ENCODE results near the gene EMILIN2. TPM values are rescaled to one million over a fixed set of nuclear protein-coding genes. Genes with fewer than 3 reads are reported as not detected.
"Not testable (repeated sequence)": the region's sequence is repeated elsewhere in the genome, so short reads cannot be mapped to it uniquely, and the experiment has no call there.

Gene EMILIN2
- polyA plus RNA-seq, 1 donor = 23.1 TPM

DNA sequence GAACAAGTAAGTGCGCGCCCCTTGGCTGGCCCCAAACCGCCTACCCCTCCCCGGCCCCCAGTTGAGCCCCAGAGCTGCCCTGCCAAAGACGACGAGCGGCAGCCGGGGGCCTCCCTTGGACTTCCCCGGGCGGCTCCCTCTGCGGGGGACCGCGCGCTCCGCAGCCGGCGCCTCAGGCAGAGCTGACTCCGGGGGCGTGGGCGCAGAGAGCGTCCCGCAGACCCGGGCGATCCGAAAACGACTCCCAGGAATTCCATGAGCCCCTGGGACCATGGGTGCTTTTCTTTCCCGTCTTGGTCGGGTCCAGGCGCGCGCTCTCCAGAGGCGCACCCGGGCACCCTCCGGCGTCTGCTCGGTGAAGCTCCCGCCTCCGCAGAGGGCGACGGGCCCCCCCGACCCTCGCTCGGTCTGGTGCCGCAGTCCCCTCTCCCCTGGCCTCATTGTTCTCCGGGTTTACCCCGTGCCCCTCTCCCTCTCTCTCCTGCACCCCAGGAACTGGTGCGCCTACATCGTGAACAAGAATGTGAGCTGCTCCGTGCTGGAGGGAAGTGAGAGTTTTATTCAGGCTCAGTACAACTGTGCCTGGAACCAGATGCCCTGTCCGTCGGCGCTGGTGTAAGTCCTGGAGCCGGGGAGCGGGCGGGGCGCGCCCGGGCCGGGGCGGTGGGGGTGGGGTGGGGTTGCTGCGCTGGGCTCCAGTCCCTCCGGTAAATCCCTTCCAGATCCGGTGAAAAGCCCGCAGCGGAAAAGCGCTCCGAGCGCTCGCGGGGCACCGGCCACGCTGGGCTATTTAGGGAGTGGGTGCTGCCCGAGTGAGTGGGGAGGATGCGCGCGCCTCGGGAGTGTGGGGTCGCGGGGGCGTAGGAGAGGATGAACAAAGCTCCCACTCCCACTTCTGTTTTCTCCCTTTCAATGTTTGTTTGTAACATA lies 776 bp downstream of the EMILIN2 start:
- DNase-seq = peak; percentile 45

DNA sequence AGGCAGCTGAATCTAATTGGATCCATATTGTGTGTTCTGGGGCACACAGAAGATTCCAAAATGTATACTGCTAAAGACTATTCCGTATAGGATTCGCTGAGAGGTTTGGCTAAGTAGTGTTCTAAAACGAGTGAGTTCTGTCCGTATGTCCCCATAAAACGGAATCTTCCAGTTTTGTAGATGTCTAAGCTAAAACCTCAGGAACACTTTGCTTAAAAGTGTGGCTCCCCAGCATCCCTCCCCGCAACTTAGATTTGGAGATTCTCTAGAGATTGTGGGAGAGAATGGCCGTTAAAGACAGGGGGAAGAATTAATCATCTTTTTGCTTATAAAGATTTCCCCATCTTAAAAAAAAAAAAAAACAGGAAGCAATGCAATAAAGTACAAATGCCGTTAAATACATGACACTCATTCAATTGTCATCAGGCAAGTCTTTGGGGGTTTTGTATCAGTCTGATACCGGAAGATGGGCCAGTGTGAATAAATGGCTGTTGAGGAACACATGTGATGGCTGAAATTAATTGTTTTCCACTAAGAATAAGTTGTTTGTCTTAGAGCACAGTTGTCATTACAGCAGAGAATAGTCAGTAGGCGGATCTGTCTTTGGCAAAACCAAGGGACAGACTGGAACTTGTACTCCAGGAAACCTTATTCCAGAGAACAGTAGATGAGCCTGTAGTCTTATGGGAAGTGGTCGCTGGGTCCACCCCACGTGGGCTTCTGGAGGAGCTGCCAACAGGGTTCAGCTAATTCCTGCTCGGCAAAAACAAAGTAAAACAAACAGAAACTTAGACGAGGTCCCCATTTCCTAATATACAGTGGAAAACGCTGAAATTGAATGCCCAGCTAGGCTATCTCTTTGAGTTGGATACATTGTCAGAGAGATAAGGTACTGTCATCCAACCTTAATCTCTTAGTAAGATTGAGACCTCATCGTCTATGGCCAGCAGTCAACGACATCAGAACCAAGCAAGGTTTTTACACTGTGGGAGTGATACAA lies 1.7 kb downstream of the EMILIN2 start:
- no peak for DNase-seq

DNA sequence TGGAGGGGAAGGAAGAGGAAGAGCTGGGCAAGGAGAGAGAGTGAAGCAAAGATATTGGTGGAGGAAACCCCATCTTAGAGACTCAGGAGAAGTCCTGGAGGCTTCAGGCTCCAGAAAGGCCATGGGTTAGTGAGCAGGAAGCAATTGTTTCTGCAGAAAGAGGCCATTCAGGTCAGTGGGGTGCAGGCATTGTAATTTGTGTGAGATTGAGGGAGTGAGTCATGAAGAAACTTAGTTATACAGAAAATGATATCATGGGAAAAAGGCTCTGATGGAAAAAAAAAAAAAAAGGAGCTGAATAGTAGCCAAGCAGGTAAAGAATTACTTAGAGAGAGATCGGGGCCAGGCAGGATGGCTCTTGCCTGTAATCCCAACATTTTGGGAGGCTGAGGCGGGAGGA lies 4.0 kb downstream of the EMILIN2 start:
- DNase-seq = no peak

DNA sequence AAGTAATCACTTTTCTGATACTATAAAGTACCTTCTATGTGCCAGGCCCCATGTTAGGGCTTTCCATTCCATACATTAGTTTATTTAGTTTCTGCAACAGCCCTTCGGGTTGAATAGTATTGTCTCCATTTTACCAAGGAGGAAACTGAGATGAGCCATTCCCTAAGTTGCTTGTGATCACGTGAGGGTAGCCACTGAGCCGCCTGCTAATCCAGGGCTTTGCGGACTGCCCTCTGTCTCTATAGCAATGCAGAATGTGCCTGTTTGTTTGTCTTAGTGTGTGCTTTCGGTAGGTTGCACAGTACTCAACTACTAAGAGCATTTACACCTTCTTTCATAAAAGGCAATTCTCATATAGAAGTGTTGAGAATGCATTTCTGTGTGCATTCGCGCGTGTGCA lies 5.0 kb downstream of the EMILIN2 start:
- no peak for DNase-seq

DNA sequence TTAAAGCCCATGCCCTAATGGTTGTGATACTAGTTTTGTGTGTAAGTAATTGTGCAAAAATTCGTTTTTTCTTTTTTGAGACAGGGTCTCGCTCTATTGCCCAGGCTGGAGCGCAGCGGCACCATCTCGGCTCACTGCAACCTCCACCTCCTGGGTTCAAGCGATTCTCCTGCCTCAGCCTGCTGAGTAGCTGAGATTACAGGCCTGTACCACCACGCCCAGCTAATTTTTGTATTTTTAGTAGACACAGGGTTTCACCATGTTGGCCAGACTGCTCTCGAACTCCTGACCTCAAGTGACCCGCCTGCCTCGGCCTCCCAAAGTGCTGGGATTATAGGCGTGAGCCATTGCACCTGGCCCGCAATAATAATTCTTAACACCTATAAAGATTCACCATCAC lies 5.7 kb downstream of the EMILIN2 start:
- not testable (repeated sequence) for DNase-seq

DNA sequence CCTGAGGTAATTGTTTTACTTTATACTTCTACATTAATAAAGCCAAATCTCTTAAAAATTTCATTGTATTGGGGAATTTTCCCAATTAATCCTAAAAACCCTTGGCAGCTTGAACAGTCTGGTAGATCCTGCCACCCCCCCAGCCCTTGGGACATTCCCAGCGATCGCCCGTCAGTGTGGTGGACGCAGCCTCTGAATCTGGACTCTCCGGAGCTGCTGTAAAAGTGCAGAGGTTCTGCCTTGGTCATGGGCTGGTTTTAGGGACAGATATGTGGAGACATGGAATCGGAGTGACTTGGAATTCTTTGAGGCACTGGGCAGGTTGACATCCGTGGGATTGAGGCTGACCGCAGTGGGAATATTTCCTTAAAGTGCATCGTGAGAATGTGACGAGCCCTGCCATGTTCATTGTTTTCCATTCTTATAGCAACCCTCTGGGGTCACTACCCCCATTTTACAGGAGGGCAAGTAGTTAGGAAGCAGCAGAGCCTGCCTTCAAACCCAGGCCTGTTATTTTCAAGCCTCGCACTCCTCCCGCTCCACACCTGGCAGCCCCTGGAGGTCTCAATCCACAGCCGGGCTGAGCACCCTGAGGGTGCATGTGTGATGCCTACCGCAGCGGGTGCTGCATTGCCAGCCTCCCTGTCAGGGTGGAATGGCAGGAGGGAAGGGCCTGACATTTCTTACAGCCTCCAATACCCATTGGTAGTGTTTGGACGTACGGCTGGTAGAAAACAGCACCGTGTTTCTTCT lies 6.5 kb downstream of the EMILIN2 start:
- no peak for DNase-seq

DNA sequence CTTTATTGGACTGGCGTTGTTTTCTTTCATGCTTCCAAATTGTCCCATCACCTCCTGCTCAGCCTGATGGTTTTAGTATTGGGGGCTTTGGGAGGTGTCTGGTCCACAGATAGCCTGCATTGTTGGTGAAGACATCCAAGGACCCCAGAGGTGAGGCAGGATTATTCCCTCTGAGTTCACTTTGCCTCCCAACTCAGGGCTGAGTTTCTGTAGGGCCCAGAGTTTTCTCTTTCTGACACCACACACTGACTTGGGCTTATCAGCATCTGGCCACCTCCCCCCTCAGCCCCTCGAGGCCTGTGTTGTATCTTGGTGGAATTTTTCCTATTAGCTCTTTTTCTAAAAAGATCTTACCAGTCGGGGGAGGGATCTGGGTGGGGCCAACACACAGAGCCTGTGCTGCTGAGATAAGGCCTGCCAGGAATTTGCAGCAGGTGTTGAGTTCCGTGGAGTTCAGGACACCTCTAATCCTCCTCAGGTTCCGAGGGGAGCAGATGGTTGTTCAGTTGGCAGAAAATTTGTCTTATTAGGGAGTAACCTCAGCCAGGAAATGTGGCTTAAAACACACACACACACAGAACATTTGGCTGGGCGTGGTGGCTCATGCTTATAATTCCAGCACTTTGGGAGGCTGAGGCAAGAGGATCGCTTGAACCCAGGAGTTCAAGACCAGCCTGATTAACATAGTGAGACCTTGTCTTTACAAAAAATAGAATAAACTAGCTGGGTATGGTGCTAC lies 7.3 kb downstream of the EMILIN2 start:
- no peak for DNase-seq

DNA sequence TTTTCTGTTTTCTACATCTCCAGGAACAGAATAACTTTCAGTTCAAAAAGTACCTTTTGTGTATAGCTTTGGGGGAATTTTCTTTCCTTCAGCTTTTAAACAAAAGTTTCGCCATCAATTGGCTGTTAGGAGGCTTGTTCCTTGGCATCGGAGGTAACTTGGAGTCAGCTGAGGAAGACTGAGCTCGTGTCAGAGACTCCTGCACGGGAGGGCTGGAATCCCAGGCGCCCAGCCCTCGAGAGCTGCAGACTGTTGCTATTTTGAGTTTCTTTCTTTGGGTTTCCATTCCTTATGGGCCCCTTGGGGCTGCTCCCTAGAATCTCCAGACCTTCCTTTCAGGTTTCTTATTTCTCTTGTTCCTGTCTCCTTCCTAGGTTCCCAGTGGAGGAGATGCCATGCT lies 8.1 kb downstream of the EMILIN2 start:
- peak; percentile 52 for DNase-seq

DNA sequence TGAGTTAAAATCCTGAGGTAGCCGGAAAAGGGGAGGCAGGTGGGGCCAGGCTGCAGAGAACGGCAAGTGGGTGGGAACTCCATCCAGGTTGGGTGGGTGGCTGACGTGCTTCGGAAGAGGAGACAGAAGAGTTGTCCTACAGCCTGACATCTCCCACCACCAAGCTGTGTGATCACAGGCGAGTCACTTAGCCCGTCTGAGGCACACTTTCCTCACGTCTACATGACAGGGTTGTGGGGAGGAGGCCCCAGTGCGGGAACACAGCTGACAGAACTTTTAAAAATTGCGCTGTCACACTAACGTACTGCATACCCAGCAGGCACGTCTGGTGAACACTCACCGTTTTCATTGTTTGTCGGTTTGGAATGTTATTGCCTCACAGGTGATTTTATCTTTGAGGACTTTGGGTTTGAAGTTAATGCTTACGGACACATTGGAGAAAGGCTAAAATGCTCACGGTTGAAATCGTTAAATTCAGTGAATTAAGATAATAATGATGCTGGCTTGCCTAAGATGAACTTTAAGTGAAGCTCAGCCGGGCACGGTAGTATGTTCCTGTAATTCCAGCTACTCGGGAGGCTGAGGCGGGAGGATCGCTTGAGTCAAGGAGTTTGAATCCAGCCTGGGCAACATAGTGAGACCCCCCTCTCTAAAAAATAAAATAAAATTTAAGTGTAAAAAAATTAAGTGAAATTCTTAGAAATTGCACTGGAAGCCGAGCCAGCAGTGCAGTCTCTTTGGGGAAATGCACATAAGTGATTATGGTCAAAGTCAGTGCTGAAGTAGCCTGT lies 8.9 kb downstream of the EMILIN2 start:
- no peak for DNase-seq

DNA sequence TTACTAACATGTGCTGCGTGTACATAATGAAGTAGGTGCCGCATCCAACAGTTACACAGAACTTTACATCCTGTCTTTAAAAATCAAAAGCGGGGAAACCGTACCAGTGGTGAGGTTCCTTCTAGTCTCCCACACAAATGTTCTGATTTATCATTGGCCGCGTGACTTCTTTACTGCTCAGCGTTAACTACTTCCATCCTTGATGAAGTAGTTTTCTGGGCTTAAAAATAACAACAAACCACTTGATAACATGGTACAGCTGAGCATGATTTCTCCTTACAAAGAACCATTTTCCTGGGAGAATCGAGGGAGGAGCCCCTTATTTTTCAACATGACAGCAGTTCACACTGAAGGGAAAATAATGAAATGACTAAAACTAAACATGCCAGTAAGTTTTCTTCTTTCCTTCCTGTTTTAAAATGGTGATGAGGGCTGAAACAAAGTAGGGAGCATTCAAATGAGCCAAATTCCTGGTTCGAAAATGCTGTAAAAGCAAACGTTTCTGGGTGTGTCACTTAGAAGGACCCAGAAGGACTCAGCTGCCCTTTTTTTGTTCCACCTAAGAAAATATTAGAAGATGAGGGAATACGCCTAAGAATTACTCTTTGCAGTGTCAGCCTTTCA lies 9.9 kb downstream of the EMILIN2 start:
- no peak for DNase-seq

DNA sequence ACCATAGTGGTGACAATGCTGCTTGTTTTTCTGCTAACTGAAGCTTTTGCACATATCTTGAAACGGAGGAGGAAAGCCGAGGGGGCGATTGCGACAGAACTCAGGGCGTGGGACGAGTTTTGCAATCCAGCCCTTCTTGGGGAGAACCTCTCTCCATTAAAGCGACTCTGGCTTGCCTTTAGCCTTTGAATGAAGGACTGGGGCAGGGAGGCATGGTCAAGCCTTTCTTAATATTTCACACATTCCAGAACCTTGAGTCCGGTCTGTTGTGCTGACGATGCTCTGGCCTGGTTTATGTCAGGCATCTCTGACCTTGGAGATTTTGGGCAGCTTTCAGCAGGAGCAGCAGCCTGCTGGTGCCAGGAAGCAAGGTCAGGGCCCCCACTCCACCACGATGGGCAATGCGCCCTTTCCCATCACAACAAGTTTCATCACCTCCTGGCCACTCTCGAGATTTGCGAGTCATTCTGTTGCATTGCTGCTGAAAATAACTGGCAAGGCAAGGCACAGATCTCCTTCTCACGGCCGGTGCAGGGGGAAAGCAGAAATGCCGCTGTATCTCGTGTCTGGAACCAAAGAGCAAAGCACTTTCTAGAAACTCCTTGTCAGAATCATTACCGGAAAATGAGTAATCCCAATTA lies 10.8 kb downstream of the EMILIN2 start:
- no peak for DNase-seq

DNA sequence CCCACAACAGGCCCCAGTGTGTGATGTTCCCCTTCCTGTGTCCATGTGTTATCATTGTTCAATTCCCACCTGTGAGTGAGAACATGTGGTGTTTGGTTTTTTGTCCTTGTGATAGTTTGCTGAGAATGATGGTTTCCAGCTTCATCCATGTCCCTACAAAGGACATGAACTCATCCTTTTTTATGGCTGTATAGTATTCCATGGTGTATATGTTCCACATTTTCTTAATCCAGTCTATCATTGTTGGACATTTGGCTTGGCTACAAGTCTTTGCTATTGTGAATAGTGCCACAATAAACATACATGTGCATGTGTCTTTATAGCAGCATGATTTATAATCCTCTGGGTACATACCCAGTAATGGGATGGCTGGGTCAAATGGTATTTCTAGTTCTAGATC lies 13.6 kb downstream of the EMILIN2 start:
- not testable (repeated sequence) for DNase-seq

DNA sequence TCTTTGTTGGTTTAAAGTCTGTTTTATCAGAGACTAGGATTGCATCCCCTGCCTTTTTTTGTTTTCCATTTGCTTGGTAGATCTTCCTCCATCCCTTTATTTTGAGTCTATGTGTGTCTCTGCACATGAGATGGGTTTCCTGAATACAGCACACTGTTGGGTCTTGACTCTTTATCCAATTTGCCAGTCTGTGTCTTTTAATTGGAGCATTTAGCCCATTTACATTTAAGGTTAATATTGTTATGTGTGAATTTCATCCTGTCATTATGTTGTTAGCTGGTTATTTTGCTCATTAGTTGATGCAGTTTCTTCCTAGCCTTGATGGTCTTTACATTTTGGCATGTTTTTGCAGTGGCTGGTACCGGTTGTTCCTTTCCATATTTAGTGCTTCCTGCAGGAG lies 17.2 kb downstream of the EMILIN2 start:
- DNase-seq = not testable (repeated sequence)

DNA sequence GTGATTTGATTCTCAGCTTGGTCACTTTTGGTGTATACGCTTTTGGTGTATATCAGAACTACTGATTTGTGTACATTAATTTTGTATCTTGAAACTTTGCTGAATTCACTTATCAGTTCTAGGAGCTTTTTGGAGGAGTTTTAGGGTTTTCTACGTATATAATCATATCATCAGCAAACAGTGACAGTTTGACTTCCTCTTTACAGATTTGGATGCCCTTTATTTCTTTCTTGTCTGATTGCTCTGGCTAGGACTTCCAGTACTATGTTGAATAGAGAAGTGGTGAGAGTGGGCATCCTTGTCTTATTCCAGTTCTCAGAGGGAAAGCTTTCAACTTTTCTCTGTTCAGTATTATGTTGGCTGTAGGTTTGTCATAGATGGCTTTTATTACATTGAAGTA lies 19.7 kb downstream of the EMILIN2 start:
- DNase-seq = not testable (repeated sequence)

DNA sequence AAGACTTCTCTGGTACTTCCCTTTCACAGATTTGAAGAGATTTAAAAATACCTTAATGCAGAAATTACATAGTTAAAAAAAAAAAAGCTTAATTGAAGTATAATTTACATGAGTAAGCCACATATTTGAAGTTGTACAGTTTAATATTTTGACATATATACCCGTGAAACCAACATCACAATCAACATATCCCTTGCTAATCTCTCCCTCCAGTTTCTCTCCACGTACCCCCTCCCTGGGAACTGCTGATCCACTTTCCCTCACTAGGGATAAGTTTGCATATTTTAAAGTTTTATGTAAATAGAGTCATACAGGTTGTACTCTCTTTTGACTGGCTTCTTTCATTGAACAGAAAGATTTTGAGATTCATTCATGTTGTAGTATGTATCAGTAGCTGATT lies 22.4 kb downstream of the EMILIN2 start:
- no peak for DNase-seq

DNA sequence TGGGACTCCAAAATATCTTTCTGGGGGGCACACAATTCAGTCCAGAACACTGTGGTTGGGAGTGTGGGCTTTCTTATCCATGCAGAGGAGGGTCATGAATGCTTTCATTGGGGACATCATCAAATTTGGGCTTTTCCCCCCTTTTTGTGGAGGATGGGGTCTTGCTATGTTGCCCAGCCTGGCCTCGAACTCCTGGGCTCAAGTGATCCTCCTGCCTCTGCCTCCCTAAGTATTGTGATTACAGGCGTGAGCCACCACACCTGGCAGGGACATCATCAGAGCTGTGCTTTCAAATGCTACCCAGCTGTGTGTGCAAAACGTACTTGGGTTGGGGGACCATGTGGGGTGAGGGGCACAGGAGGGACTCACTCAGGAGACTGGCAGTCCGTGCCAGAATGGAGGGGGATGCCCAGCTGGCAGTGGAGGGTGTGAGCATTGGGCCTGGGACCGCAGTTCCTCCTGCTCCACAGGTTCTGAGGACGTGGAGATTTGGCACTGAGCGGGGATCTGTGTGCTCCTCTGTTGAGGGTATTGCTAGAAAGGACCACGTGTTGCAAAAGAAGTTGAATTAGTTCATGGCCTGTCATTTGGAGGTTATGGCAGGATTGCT lies 24.4 kb downstream of the EMILIN2 start:
- no peak for DNase-seq

DNA sequence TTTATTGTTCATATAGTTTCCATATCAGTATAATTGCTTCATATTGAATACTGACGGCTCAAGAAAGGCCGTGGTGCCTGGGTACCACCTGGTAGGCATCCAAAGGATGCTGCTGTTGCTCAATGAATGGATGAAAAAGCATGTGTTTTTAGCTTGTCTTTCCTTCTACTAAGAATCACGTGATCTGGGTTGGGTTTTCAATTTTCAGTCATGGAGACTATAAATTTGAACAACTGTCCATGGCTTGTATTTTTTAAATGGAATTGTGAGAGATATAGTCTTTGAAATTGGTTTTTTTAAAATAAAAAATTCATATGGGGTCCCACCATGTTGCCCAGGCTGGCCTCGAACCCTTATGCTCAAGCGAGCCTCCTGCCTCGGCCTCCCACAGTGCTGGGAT lies 25.3 kb downstream of the EMILIN2 start:
- DNase-seq = no peak

DNA sequence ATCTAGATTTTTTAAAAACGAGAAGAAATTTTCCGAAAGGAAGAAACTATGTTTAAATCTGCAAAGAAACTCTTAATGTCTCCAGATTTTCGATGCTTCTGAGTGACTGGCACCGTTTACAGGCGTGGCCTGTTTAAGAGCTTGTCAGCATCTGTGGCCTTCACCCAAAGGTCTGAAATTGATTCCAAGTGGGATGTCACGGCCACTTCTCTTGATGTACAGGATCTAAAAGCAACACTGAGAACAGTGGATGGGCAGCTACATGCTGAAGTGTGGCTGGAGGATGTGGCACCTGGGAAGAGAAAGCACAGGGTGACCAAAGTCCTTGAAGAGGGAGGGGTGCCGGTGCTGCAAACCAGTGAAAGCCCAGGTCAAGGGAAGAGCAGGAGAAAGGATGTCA lies 28.0 kb downstream of the EMILIN2 start:
- no peak for DNase-seq

DNA sequence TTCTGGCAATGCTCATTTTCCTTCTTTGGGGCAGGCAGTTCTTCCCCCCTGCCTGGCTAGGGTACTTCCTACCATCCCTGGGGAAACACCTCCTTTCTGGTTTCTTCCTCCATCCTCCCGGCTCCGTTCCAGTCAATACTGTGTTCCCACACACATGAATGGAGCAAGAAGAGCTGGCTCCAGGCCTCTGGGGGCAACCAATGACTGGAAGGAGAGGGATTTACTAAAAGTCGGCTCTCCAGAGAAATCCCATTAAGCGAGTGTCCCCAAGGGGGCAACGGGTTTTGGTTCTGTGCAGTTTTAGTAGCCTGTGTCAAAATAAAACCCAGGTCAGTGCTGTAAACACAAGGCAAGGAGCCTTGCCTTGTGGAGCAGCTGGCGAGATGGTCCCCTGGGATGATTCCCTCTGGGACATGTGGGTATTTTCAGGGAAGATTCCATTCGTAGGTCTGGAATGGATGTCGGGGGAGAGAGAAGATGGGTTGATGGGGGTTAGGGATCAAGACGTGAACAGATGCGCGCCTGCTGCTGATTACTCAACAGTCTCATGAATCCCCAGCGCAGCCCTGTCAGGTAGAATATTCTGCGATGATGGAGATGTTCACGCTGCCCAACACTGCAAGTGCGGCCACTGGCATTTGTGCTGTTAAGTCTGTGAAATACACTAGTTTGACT lies 32.0 kb downstream of the EMILIN2 start:
- DNase-seq = no peak
